ENCODE results near the gene IL20RB. TPM values are rescaled to one million over a fixed set of nuclear protein-coding genes. Genes with fewer than 3 reads are reported as not detected.

The IL20RB gene
- total RNA-seq, 4 donors from 2014 or later = 257 to 288 (median 273) TPM

DNA sequence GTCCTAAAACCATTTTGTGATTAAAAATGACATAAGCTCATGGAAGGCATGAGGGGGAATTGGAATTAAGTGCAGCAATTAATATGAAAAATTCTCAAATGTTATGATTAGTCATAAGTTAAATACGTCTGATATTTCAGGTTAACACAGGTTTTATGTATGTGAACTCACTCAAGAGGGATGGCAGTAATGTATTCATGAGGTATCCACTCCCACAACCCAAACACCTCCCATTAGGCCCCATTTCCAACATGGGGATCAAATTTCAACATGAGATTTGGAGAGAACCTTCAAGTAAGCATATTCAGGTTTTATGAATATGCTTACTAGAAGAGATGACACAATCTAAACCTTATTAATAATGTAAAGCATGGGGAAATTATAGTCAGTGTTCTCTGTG, 41.6 kb upstream of the IL20RB start:
- WGBS, 2 donors = 80 to 84% methylated on average over 1 of the region's 1 CpG
- TF ChIP-seq, protein P1, sequence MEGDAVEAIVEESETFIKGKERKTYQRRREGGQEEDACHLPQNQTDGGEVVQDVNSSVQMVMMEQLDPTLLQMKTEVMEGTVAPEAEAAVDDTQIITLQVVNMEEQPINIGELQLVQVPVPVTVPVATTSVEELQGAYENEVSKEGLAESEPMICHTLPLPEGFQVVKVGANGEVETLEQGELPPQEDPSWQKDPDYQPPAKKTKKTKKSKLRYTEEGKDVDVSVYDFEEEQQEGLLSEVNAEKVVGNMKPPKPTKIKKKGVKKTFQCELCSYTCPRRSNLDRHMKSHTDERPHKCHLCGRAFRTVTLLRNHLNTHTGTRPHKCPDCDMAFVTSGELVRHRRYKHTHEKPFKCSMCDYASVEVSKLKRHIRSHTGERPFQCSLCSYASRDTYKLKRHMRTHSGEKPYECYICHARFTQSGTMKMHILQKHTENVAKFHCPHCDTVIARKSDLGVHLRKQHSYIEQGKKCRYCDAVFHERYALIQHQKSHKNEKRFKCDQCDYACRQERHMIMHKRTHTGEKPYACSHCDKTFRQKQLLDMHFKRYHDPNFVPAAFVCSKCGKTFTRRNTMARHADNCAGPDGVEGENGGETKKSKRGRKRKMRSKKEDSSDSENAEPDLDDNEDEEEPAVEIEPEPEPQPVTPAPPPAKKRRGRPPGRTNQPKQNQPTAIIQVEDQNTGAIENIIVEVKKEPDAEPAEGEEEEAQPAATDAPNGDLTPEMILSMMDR (IDR thresholded peaks at IDR 0.05) = no peak
- no peak for TF ChIP-seq POLR2A (IDR thresholded peaks at IDR 0.05)
- no peak overlapping the region for H3K4me3 ChIP-seq (ENCODE audit: low read depth, poor library complexity, severe bottlenecking)
- DNase-seq (ENCODE audit: low spot score in 2 of 2) = no peak
- intact Hi-C loops (cut with DNase I; ENCODE audit: low total_unique reads) = loop anchor here (10.0 kb wide), 1 partner anchor 51 kb away; the partner anchor contains the start of gene NCK1

DNA sequence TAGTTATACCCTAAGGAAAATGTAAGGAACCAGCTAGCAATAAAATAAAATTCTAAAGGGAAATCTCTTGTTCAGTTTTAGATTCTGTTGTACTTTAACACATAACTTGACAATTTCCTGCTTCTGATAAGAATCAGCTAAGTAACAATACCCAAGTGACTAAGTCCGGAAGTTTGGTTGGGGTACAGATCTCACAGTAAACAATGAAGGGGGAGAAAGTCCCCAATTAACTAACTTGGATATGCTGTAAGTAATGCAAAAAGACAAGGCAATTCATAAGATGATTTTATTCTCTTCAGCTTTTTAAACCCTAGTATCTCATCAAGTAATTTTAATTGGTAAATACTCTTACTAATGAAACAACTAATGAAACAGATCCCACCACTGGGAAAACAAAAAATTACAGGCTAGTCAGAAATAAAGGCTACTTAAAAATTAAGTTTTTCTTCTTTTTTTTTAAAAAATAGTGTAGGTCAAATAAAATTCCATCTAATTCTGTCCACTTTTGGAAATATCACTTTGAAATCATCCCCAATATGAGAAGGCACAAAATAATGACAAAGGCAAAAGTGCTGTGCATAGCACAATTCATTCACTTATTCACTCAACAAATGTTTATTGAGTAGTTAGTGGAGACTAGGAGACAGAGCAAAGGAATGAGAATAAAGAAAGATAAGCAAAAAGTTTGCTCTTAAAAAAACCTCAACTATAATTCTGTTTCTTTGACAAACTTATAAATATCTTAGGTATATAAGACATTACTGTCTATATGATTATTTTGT, 37.8 kb upstream of the IL20RB start:
- DNase-seq (ENCODE audit: low spot score in 2 of 2) = no peak
- WGBS, 2 donors = 55 to 61% methylated on average over 1 of the region's 1 CpG
- intact Hi-C loops (cut with DNase I; ENCODE audit: low total_unique reads) = loop anchor here (10.0 kb wide), 1 partner anchor 55 kb away; the partner anchor contains the start of gene NCK1
- TF ChIP-seq POLR2A (IDR thresholded peaks at IDR 0.05) = no peak
- TF ChIP-seq, protein P1 (IDR thresholded peaks at IDR 0.05) = no peak
- H3K4me3 ChIP-seq (ENCODE audit: low read depth, poor library complexity, severe bottlenecking) = no peak overlapping the region

DNA sequence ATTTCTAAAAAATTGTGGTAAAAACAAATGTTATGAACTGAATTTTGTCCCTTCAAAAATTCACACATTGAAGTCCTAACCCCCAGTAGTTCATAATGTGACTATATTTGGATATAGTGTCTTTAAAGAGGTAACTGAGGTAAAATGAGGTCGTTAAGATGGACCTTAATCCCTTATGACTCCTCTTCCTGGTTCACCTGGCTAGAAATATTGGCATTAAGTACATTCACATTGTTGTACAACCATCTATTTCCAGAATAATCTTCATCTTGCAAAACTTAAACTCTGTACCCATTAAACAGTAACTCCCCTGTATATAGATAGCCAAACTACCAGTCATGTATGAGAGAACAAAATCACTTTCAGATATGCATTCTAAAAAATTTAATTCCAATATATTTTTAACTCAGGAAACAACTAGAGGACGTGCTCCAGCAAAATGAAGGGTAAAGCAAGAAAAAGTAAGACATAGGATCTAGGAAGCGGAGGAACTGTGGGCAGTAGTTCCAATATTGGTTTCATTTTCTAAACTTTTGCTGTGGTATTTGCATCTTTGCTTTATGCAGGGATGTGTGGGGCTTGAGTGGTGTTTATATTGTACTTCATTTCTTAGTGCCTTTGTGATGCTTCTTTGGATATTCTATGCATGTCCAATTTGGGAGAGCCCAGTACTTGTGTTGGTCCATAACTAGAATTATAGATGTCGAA, 36.7 kb upstream of the IL20RB start:
- no peak for DNase-seq (ENCODE audit: low spot score in 2 of 2)
- no peak overlapping the region for H3K4me3 ChIP-seq (ENCODE audit: low read depth, poor library complexity, severe bottlenecking)
- 93% methylated on average over 4 of the region's 4 CpGs for WGBS, 2 donors
- TF ChIP-seq, protein P1 (IDR thresholded peaks at IDR 0.05) = no peak
- TF ChIP-seq POLR2A (IDR thresholded peaks at IDR 0.05) = no peak
- intact Hi-C loops (cut with DNase I; ENCODE audit: low total_unique reads) = no loop called here

DNA sequence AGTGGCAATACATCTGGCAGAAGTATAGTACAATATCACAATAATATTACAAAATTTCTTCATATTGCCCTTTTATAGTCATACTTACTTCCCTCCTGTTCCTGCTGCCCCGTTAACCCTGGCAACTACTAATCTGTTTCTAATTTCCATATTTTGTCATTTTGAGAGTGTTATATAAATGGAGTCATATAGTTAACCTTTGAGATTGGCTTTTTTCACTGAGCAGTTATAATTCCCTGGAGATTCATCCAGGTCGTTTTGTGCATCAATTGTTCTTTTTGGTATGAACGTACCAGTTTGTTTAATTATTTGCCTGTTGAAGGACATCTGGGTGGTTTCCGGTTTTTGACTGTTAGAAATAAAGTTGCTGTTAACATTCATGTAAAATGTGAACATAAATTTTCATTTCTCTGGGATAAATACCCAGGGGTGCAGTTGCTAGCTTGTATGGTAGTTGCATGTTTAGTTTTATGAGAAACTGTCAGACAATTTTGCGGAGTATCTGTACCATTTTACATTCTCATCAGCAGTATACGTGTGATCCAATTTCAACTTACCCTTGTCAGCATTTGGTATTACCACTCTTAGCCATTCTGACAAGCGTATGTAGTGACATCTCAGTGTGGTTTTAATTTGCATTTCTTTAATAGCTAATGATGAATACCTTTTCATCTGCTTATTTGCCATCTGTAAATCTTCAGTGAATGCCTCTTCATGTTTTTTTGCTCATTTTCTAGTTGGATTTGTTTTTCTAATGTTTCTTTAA, 32.2 kb upstream of the IL20RB start:
- intact Hi-C loops (cut with DNase I; ENCODE audit: low total_unique reads) = no loop called here
- no peak for TF ChIP-seq POLR2A (IDR thresholded peaks at IDR 0.05)
- TF ChIP-seq, protein P1 (IDR thresholded peaks at IDR 0.05) = no peak
- 57 to 62% methylated on average over 7 of the region's 7 CpGs for WGBS, 2 donors
- DNase-seq (ENCODE audit: low spot score in 2 of 2) = no peak
- H3K4me3 ChIP-seq (ENCODE audit: low read depth, poor library complexity, severe bottlenecking) = no peak overlapping the region

DNA sequence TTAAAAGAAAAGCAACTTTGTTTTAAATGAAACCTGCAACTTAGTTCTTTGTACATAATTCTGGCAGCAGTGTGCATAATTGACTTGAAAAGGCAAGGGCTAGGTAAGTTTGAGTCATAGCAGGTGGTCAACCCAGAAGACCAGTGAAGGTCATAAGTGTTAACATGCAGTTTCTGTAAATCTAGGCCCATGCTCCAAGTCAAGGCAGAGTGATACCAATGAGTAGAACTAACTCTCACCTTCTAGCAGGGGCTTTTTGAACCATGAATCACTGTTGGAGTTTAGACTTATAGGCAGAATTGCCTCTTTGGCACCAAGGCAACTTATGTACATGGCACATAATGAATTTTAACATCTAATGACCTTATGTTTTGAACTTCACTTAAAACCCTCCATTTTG, 29.5 kb upstream of the IL20RB start:
- intact Hi-C loops (cut with DNase I; ENCODE audit: low total_unique reads) = no loop called here
- no peak for TF ChIP-seq POLR2A (IDR thresholded peaks at IDR 0.05)
- DNase-seq (ENCODE audit: low spot score in 2 of 2) = no peak
- H3K4me3 ChIP-seq (ENCODE audit: low read depth, poor library complexity, severe bottlenecking) = no peak overlapping the region

Data from lower leg skin (tissue), 4 donors.